HG03280 (cell line): ENCODE measurements around the gene DNAL4.

Source experiments
- ATAC-seq: cut with Tn5 transposase; IDR thresholded peaks from one replicate; pipeline ENCODE4 v1.9.1; 2021; ENCODE audit warnings: mild to moderate bottlenecking, moderate library complexity; ENCODE audit not compliant: unreplicated experiment

DNAL4 gene, protein sequence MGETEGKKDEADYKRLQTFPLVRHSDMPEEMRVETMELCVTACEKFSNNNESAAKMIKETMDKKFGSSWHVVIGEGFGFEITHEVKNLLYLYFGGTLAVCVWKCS

GRCh38 chr22:38793721-38794466 is at the start of gene DNAL4:
DNAL4 (minus strand) TSS chr22:38794143; CDS start chr22:38782731, 11,412 bp downstream.
- peak; percentile 98 for ATAC-seq

- ATAC-seq: no peak
Measured at GRCh38 chr22:38843201-38843656, 49.3 kb upstream of the DNAL4 start.

DNA sequence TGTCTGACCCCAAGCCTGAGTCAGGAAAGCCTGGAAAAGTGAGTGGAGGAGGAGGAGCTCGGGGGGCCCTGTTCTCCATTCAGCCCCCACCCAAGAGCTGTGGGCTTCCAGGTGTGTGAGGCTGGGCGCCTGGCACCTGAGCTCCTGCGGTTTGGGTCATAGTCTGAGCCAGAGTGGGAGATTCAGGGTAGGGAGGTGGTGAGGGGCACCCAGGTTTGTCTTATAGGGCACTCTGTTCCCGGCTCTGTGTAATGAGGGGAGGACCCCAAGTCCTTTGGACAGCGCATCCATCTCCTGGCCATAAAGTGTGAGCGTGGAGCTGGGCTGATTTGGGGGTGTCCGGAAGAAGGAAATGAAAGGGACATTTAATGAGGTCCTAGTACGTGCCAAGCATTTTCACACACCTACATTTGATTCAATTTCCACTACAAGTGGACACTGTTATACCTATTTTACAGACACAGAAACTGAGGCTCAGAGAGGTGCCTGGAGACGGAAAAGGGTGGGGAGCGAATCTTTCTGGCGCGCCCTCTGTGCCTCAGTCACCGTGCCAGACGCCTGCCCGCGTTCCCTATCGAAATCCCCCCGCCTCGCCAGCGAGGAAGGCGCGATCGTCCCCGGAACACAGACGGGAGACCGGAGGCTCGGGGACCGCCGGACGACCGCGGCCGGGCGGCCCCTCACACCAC is 48.7 kb upstream of the DNAL4 start:
- ATAC-seq: no peak

DNA sequence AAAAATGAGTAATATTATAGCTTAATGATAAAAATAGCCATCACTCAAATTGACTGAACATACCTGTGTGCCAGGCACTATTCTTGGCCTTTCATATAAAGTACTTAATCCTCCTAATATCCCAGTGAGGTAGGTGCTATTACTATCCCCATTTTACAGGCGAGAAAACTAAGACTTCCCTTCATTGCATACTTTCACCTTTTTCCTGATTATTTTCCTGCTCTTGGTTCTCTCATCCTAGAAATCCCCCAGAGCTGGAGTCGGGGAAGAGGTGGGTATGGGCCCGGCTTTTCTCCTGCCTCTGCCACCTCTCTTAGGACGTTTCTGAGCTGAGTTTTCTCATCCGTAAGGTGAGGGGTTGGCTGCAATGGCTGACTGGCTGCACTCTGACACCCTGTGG is 47.7 kb upstream of the DNAL4 start:
- no peak for ATAC-seq

DNA sequence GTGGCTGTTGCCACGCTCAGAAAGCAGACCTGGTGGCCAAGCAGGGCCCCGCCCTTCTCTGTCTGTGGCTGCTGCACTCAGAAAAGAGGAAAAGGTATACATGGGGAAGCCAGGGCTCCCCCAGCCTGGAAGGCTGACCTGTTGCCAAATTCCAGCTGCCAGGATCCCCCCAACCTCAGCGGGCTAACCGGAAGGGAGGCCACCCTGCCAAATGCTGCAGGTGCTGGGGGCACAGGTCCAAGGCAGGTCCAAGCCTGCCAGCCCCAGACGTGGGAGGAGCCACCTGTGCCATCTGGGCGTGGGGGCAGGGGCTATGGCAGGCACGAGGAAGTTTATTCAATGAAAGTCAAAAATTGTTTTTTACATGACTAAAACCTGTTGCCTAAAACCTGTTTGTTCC is 47.3 kb upstream of the DNAL4 start:
- no peak for ATAC-seq

DNA sequence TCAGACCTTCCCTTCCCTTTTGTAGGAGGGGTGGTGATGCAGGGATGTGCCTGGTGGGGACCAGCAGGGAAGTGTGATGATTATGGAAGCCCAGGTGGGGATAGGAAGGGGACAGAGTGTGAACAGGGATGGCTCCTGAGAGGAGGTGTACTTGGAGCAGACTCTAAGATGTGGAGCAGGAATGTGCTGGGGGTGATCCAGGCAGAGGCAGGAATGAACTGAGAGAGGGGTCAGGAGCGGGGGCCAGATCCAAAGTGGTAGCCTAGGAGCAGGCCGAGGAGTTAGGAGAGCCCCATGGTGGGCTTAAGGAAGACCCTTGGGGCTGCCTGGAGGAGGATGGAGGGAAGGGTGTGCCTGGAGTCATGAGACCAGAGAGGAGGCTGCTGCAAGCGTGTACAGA is 46.2 kb upstream of the DNAL4 start:
- ATAC-seq: no peak

DNA sequence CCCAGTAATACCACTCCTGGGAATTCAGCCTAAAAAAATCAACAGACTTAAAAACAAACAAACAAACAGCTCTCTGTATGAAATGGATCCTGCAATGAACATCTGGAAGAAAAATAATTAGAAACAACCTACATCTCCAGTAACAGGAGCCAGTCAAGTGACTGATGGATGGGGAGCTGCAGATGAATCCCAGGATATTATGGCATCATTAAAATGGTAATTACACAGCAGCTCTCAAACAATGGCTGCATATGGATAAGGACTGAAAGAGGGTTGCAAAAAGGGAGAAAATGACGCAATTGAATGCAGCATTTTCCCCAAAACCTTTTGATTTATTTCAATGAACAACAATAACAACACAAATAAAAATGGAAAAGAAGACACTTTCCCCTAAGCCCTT is 45.7 kb upstream of the DNAL4 start:
- ATAC-seq: no peak

GRCh38 chr22:38837414-38837928 is 43.5 kb upstream of the DNAL4 start:
- no peak for ATAC-seq

- no peak for ATAC-seq
Measured at GRCh38 chr22:38835888-38836301, 42.0 kb upstream of the DNAL4 start.

- no peak for ATAC-seq
Measured at GRCh38 chr22:38834991-38835390, 41.0 kb upstream of the DNAL4 start.

GRCh38 chr22:38834215-38834953 is 40.4 kb upstream of the DNAL4 start:
- no peak for ATAC-seq

GRCh38 chr22:38833061-38833460 is 39.1 kb upstream of the DNAL4 start:
- no peak for ATAC-seq

DNA sequence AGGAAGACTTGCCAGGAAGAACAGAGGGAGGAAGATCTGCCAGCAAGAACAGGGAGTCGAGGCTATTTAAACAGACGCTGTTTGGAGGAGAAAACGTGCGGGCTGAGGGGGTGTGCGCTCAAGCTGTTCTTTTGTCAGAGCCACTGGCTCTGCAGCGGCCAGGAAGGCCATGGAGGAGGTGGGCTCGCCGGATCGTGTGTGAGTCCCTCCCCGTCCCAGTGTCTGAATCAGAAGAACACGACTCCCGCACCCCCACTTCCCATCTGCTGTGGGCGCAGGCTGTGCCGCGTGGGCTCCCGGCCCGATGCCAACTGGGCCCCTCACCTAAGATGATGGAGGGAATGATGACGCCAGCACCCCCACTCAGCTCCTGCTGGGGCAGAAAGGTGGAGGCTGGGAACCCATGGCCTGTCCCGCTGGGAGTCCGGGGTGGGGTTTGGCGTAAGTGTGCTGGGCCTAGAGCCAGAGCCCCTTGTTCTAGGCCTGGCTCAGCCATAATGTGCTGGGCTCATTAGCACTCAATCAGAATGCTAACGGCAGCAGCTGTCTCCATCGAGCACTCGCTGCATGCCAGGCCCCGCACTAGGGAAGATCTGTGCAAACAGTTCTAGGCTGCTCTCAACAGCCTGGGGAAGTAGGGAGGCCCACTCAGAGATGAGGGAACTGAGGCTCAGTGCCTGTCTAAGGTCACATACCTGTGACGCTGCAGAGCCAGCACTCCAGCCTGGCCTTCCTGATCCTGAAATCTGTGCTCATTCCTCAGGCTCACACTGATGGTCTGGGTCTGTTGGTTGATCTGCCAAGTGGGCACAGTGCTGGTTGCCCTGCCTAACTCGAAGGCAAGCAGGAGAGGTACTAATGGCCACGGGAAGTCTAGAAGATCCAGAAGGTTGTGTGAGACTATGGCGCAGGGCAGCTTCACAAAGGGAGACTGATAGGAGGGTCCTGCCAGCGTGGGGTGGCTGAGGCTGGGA is 38.3 kb upstream of the DNAL4 start:
- no peak for ATAC-seq

- ATAC-seq: no peak
Measured at GRCh38 chr22:38831166-38831945, 37.4 kb upstream of the DNAL4 start.

DNA sequence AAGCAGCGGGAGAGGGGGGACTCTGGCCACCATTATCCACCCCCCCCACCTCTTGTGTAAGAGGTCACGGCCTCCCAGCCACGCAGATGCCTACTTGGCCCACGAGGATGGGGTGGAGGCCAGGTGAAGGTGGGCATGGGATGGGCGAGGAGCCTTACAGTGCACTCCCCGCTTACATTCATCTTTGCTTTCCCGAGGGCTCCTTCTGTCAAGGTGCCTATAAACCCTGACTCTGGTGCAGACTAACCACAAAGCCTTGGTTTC is 36.8 kb upstream of the DNAL4 start:
- ATAC-seq: no peak

DNA sequence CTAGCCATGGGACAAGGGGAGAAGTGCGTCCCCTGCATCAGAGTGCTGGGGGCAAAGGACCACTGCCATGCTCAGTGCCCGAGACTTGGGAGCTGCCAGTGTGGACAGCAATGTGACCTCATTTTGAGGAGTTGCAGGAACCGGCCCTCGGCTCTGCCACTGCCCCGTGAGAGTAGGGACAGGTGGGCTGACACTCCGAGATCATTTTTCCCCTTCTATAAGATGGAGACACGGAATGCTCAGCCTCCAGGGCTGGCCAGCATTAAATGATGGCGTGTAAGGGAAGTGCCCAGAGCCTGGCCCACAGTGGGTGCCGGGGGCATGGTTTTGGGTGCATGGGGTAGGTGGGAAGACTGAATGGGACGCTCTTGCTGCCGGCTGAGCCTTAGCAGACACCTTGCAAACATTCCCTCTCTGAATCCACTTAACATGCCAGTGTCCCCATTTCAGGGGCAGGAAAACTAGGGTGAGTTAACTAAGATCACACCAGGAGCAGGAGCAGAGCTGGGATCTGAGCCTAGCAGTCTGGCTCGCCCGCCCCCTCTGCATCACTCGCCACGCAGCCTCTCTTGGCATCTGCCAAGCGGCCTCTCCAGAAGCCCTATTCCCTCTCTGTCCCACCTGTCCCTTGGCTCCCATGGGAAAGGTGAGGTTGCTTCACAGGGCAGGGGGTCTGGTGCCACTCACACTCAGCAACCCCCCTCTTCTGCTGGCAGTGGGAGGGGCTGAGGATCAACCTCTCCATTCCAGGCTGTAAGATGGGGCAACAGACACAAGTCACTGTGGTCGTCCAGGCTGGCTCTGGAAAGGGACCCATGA is 36.3 kb upstream of the DNAL4 start:
- no peak for ATAC-seq

GRCh38 chr22:38829485-38829884 is 35.5 kb upstream of the DNAL4 start:
- no peak for ATAC-seq

GRCh38 chr22:38828616-38829205 is 34.8 kb upstream of the DNAL4 start:
- no peak for ATAC-seq
